NCI-H146 treated with DMSO at 0.1 percent for 48 hours (cell line): Measurements from ENCODE around the gene TELO2.
A peak's percentile ranks its signal among the peaks of the same experiment; 100 is the strongest.
"Not testable (repeated sequence)": the region's sequence is repeated elsewhere in the genome, so short reads cannot be mapped to it uniquely, and the experiment has no call there.

Experiments used
- DNase-seq: peaks from one replicate; lab custom pipeline; 2025; ENCODE audit not compliant: unreplicated experiment; lab: John Stamatoyannopoulos, UW

The TELO2 gene

DNA sequence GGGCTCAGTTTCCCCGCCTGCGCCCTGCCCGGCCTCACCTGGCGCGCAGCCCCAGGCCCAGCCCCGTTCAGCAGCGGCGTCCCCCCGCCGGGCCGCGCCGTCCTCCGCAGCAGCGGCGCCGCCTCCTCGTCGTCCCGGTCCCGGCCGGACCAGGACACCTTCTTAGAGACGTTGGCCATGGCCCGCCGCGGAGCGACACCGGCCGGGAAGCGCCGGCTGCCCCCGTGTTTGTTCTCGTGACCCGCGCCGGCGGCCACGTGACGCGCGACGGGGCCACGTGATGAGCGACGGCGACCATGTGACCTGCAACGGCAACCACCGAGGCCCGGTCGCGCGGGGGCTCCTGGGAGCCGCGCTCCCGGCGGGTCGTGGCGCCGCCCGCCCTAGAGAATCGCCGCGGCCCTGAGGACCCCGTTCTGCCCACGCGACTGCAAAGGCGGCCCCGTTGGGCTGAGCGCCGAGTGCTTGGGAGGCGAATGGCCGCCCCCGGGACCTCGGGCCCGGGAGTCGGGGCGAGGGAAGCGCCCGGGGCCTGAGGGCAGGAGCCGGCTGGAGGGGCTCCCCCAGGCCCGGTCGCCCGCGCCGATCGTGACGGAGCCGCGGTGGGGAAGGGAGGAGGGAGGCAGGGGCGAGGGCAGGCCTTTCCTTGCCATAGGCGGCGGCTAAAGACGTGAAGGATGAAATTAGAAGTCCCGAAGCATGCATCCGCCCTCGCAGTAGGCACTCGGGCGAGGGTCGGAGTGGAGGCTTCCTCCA is 18.2 kb upstream of the TELO2 start, which contains the start of gene CLCN7:
CLCN7 (minus strand) TSS at position 233 of the 756 bp plus-strand sequence; CDS start at position 179, 54 bp downstream.
- peak; percentile 69 for DNase-seq

DNA sequence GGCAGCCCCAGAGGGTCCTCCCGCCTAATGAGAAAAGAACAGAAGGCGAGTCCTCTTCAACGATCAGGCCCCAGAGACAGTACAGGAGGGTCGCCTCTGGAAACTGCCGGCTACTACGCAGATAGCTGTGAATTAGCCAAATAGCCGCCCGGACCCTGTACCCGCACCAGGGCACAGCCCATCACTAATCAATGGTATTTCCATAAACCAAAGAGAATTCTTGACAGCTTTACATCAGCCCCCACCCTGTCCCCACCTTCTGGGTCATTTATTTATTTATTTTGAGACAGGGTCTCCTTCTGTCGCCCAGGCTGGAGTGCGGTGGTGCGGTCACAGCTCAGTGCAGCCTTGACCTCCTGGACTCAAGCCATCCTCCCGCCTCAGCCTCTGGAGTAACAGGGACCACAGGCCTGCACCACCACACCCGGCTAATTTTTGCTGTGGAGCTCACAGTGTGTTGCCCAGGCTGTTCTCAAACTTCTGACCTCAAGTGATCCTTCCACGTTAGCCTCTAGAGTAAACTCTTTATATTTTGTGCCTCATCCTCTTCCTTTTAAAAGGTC is 17.5 kb upstream of the TELO2 start:
- DNase-seq = no peak

DNA sequence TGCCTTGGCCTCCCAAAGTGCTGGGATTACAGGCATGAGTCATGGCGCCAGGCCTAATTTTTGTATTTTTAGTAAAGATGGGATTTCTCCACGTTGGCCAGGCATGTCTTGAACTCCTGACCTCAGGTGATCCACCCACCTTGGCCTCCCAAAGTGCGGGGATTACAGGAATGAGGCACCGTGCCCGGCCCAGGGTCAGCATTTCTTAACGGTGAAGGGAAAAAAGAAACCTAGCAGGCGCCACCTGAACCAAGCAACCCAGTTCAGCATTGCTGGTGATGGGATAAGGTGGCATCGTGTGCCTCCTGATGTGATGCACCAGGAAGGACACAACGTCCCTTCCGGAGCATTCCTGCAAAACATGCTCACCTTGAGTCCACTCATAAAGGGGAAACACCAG is 16.1 kb upstream of the TELO2 start:
- no peak for DNase-seq

DNA sequence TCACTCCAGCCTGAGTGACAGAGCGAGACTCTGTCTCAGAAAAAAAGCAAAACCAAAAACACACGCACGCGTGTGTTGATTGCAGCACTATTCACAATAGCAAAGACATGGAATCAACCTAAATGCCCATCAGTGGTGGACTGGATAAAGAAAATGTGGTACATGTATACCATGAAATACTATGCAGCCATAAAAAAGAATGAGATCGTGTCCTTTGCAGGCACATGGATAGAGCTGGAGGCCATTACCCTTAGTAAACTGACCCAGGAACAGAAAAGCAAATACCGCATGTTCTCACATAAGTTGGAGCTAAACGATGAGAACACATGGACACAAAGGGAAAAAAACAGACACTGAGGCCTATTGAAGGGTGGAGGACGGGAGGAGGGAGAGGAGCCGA is 14.2 kb upstream of the TELO2 start:
- DNase-seq = not testable (repeated sequence)

DNA sequence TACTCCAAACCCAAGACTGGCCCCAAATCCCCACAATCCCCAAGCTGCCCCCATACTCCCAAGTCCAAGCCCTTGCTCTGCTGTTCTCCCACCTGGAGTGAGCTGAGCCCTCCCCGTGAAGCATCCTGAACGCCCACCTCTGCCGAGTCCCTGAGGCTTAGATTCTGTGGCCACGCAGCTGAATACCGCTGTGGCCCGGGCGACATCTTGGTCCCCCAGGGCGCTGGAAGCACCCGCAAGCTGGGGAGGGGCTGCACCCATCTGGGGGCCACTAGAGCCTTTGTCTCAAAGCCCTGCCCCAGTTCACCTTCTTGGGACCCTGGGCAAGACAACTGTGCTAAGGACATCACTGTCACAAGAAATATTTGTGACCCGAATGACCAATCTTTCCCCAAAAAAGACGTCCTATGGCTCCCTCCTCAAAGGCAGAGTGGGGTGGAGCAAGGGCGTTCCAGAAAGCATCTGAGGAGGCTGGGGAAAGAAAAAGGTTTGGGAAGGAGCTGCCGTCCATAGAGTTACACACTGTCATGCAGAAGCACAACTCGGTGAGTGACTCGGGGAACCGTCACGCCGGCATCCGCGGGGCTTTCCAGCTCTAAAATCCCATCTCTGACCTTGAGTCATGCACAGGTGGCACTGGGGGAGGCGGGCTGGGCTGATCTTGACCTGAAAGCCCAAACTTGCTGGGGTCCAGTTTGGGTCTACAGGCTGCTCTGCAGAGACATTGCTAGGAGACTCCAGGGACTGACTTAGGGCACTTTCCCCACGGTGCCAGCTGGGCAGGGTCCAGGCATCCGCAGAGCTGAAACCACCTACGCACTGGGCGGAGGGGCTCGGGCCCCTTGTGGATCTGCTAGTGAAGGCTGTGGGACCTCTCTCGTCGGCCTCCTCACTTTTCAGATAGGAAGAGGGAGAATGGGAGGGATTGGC is 11.0 kb upstream of the TELO2 start:
- DNase-seq = no peak

DNA sequence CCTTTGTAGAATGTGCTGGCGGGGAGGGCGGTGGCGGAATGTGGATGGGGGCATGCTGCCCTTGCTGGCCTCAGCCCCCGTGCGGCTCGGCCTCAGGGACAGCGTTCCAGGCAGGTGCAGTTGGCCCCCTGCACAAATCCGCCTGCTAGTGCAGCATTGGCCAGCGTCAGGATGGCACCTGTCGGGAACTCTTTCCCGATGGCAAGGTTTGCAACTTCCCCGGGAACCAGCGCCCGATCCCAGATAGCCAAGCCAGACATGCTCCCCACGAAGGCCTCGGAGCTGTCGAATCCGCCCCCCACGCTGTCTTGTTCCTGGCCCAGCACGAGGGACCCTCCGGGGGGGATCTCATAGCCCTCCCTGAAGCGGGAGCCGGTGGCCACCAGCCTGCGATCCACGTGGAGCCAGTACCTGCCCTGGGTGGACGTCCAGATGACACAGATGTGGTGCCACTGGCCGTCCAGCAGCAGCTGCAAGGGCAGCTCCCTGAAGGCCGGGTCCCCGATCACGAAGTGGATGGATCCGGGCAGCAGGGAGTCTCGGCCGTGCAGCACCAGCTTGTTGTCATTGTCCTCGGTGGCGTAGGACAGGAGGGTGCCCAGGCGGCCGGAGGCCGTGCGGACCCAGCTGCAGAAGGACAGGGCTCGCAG is 7.2 kb upstream of the TELO2 start:
- no peak for DNase-seq

DNA sequence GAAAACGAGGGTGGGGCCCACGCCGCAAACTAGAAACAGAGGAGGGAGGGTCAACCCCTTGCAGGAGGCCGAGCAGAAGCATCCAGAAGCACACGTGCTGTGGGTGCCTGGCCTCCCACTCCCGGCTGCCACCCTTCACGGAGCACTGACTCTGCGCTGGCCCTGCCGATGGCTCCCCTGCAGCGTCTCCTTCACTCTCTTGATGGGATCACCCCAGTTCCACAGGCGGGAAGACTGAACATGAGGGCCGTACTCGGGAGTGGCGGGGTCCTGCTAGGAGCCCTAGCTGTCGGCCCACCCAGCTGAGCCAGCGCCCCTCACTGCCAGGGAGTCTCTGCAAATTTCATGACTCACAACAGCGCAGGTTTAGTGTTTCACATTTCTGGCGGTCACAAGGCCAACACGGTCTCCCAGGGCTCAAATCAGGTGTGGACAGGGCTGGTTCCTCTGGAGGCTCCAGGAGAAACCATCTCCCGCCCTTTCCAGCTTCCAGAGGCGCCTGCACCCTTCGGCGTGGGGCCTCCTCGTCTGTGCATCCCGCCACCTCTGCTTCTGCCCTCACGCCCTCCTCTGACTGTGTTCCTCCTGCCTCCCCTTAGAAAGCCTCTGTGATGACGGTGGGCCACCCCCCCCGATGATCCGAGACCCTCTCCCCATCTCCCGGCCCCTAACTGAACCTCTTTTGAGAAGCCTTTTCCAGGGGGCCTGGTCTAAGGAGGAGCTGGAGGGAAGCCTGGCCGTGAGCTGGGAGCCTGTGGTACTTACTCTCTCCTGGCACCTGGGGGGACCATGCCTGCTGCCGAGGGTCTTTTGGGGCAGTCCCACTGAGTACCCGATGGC is 6.4 kb upstream of the TELO2 start:
- no peak for DNase-seq

DNA sequence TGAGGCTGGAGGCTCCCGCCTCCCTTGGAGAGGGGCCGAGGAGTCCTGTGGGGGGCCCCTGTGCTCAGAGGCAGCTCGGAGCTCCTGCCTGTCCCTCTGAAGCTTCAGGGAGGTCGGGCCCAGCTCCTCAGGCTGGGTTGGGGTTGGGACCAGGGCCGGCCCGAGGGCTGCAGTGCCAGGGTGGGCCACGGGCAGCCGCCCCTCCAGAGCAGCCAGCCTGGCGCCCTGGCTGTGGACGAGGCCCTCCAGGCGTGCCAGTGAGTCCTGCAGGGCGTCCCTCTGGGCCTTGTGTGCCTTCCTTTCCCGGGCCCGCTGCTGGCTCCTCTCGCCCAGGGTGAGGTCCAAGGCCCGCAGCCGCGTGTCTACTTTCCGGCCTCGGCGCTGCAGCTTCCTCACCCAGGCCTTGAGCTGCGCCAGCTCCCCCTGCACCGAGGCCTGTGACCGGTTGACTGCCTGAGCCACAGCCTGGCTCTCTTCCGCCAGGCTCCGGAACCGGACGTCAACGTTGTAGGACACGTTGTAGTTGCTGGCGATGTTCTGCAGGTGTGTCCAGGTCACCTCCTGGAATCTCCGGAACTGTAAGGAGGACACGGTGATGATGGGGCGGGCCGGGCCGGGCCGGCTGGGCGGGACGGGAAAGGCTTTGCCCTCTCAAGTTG is 5.6 kb upstream of the TELO2 start:
- DNase-seq = no peak

DNA sequence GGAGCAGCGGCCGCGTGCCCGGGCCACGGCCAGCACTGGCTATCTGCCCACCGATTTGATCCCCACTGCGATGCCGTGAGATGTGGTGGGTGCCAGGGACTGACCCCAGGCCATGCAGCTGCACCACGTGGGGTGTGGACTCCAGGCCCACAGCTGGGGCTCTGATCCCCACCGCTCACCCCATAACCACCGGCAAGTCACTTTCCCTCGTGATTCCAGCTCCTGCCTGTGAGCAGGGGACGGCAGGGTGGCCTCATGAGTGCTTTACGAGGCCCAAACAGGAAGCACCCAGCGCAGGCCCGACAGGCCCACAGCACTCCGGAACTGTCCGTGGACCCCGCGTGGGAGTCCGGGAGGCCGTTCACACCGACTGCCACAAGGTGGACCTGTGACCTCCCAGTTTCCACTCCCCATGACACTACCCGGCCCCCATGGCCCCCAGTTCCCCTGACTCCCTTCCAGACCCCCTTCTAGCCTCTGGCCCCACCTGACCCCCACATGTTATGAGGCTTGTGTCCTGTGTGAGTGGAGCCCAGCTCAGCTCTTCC is 5.0 kb upstream of the TELO2 start:
- DNase-seq = no peak

DNA sequence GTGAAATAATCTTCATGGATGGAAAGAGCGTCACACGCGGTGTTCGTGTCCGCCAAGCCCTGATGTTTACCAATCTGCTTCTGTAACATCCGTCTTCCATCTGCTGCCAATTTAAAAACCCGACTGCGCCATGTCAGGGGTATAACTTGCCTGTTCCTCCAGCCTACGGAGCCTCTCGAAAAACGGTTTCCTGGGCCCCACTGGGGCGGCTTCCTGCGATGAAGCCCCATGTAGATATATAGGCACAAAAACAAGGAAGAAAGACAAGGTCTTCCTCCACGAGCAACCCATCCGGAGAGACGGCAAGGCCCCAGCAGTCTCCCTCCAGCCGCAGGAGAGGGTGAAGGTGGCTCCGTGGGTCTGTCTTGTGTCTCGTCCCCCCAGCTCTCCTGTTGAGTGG is 4.5 kb upstream of the TELO2 start, which contains the start of gene PTX4:
PTX4 (minus strand) TSS at position 326 of the 400 bp plus-strand sequence; CDS start at position 291, 35 bp downstream.
- DNase-seq = no peak

DNA sequence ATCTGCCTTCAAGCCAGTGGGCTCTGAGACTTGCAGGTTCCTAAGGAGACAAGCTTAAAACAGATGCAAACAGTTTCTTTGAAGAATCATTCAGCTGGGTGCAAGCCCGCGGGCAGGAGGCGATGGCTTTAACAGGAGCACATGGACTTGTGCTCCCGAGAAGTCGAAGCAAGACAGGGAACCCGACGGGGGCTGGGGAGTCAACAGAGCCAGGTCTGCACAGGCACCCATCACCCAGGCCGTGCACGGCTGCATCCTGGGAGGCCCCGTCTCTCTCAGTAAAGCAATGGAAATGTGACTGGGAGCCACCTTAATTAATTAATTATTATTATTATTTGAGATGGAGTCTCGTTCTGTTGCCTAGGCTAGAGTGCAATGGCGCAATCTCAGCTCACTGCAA is 4.1 kb upstream of the TELO2 start:
- DNase-seq = no peak

DNA sequence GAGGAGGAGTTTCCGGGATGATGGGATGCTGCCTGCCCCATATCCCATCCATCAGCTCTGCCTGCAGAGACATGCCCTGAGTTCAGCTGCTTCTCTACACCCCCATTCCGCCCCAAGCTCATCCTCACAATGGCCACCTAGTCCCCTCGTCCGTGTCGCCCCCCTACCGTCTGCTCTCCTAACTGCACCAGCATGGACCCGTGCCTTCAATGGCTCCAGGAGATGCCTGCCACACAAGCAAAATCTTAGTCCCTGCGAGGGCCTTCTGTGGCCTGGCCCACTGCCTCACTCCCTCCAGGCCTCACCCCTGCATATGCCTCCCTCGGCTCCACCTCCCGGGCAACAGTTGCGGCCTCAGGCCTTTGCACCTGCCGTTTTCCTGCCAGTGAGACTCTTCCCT is 1.8 kb upstream of the TELO2 start:
- no peak for DNase-seq

DNA sequence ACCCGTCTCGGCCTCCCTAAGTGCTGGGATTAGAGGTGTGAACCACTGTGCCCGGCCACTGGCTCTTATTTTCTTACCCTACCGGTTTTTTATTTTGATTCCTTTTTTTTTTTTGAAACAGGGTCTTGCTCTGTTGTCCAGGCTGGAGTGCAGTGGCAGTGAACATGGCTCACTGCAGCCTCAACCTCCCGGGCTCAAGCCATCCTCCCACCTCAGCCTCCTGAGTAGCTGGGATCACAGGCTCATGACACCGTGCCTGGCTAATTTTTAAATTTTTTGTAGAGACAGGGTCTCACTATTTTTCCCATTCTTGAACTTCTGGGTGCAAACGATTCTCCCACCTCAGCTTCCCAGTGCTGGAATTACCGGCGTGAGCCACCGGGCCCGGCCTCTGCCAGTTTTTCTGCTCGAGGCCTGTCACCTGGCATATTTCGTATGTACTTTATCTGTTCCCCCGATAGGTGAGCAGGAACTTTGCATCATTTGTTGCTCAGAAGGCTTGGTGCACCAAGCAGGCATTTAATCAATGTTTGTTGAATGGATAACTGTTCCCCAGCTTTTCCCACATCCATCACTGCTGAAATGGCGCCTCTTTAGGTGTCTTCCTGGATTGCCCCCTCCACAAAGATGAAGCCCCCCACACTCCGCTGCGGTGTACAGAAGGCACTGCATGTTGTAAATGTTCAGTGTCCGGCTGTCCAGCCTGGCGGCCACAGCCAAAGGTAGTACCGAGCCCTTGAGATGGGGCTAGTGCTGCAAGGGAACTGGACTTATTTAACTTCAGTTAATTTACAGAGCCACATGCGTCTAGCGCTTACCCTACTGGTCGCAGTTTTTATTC is 858 bp upstream of the TELO2 start:
- DNase-seq = no peak

DNA sequence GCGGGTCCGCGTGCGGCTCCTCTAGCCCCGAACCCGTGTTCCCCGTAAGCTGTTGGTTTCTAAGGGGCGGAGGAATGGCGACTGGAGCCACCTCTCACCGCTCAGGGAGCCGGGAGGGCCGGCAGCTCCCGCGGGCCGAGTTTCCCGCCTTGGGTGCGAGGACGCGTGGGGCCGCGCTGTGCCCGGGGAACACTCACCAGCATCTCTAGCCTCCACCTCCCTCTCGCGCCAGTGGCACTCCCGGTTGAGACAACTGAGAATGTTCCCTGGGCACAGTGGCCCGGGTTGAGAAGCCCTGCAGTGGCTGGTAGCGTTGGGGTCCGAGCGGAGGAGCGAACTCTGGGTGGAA is 560 bp downstream of the TELO2 start:
- DNase-seq = no peak

DNA sequence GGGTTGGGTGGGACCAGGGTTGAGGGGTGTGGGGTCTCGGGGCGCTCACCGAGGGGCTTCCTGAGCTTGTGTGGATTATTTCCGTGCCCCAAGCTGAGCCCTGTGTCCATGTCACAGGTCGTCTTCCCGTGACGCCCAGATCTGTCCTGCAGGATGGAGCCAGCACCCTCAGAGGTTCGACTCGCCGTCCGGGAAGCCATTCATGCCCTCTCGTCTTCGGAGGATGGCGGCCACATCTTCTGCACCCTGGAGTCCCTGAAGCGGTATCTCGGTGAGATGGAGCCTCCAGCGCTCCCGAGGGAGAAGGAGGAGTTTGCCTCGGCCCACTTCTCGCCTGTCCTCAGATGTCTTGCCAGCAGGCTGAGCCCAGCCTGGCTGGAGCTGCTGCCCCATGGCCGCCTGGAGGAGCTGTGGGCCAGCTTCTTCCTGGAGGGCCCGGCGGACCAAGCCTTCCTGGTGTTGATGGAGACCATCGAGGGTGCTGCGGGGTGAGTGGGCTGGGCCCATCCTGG is 1.0 kb downstream of the TELO2 start:
- DNase-seq = no peak

DNA sequence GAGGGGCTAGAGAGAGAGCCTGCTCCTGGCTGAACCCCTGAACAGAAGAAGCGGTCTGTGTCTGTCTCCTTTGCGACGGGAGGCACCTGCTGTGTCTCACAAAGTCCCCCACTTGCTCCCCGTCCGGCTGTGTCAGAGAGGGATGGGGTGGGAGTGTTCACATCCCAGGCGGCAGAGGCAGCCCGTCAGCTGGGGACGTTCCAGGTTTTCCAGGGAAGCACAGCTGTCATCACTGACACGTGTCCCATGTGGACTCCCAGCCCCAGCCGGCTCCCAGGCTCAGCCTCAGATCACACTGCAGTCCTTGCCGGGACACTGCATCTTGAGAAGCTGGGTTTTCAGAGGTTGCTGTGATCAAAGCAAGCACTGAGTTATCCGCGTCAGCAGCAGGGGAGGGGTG is 1.6 kb downstream of the TELO2 start:
- DNase-seq = no peak

DNA sequence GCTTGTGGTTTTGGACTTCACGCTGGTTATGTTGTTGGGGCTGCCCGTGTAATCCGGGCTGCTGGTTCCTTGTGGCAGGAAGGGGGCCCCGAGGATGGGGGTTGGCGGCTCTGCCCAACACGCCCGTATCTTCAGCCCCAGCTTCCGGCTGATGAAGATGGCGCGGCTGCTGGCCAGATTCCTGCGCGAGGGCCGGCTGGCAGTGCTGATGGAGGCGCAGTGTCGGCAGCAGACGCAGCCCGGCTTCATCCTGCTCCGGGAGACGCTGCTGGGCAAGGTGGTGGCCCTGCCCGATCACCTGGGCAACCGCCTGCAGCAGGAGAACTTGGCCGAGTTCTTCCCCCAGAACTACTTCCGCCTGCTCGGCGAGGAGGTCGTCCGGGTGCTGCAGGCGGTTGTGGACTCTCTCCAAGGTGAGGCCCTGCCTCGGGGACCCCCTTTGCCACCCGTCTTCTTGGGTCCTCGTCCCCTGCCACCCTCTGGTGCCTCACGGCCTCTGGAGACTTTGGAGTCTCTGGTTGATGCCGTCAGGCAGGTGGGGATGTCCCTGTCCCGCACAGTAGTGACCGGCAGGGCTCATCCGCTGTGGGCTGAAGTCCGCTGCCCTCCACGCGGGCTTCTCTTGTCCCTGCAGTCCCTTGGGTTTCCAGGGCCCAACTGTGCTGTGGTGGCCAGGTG is 2.2 kb downstream of the TELO2 start:
- DNase-seq = no peak

DNA sequence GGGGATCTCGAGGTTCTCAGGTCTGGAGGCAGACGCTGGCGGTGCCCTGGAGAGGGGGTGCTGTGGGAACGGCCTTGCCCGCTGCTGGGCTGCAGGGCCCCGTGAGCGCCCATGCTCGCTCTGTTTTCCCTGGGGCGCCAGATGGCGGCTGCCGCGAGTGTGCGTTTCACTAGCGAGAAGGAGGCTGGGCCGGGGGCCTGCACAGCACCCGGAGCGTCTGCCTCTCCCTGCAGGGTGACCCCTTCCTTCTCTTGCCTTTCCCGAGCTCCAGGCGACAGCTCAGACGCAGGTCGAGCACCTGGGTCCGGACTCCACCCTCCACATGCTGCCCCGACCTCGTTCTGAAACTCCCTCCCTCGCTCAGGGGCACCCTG is 2.7 kb downstream of the TELO2 start:
- no peak for DNase-seq
